ENCODE data around the gene FGF21.
"Not testable (repeated sequence)": the region's sequence is repeated elsewhere in the genome, so short reads cannot be mapped to it uniquely, and the experiment has no call there.

FGF21 gene

DNA sequence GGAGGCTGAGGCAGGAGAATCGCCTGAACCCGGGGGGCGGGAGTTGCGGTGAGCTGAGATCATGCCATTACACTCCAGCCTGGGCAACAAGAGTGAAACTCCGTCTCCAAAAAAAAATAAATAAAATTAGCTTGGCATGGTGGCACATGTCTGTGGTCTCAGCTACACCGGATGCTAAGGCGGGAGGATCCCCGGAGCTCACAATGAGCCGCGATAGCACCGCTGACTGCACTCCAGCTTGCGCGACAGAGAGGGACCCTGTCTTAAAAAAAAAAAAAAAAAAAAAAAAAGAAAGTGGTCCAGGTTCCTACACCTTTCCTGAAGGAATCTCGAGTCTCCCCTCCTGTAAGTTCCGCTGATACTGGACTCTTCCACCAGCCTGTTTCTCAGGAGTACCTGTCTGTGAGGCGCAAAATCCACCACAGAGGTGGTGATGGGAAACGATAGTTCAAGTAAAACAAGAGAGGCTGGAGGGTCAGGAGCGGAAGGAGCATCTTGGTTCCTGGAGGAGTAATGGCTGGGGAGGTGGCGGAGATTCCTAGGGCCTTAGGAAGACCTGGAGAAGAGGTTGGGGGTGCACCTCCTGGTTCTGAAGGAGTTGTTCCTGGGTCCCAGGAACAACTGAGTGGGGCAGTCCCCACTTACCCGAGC lies 3.4 kb upstream of the FGF21 start:
- no peak for DNase-seq (ENCODE audit: low read depth in 2 of 2)

DNA sequence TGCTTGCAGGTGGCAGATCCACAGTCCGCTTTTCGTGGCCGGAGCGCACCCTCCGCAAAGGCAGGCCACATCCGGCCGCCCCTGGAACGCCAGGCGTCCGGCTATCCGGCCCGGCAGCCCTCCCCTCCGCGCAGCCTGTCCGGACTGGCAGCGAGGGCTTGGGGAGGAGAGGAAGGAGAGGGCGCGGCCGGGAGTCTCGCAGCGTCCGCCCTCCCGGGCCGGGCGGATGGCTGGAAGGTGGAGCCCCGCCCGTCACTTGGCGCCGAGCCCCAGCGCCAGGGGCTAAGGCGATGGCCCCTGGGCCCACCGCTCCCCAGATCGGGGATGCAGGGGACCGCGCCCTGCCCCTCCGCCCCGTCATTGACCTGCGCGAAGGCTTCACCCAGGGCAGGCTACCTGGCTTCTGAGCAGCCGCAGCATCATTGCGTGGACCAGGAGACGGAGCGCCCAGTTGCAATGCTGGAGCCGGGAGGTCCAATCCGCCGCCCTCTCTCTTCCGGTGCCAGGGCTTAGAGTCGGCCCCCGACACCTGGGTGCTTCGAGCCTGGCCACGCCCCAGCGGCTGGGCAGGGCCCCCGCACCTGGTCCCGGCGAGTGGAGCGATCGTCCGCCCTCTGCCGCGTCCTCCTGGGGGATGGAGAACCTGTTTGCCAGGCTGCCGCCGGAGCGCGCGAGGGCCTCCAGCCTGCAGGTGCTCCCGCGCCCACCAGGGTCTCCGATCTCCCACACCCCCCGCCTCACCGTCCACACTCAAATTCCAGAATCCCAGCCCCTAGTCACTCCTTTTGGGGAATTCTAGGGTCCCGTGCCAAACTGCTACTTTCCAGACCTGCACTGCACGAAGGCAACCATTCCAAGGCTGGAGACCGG lies 2.6 kb upstream of the FGF21 start, which contains the start of gene FUT1:
Gene FUT1 (minus strand): TSS at position 146 of the 870 bp plus-strand sequence. CDS start 1,360 bp downstream, outside the sequence.
- no peak for DNase-seq (ENCODE audit: low read depth in 2 of 2)

DNA sequence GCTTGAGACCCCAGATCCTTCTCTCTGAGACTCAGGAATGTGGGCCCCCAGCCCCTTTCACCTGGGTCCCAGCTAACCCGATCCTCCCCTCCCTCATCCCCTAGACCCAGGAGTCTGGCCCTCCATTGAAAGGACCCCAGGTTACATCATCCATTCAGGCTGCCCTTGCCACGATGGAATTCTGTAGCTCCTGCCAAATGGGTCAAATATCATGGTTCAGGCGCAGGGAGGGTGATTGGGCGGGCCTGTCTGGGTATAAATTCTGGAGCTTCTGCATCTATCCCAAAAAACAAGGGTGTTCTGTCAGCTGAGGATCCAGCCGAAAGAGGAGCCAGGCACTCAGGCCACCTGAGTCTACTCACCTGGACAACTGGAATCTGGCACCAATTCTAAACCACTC lies 463 bp downstream of the FGF21 start:
- no peak for DNase-seq (ENCODE audit: low read depth in 2 of 2)

DNA sequence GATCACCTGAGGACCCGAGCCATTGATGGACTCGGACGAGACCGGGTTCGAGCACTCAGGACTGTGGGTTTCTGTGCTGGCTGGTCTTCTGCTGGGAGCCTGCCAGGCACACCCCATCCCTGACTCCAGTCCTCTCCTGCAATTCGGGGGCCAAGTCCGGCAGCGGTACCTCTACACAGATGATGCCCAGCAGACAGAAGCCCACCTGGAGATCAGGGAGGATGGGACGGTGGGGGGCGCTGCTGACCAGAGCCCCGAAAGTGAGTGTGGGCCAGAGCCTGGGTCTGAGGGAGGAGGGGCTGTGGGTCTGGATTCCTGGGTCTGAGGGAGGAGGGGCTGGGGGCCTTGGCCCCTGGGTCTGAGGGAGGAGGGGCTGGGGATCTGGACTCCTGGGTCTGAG lies 888 bp downstream of the FGF21 start:
- no peak for DNase-seq (ENCODE audit: low read depth in 2 of 2)

DNA sequence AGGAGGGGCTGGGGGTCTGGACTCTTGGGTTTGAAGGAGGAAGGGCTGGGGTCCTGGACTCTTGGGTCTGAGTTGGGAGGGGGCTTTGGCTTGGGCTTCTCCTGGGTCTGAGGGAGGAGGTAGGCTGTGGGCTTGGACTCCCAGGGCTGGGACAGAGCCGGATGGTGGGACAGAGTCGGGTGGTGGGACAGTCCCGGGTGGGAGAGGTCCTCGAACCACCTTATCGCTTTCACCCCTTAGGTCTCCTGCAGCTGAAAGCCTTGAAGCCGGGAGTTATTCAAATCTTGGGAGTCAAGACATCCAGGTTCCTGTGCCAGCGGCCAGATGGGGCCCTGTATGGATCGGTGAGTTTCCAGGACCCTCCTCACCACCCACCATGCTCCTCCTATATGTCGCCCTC lies 1.4 kb downstream of the FGF21 start:
- no peak for DNase-seq (ENCODE audit: low read depth in 2 of 2)

DNA sequence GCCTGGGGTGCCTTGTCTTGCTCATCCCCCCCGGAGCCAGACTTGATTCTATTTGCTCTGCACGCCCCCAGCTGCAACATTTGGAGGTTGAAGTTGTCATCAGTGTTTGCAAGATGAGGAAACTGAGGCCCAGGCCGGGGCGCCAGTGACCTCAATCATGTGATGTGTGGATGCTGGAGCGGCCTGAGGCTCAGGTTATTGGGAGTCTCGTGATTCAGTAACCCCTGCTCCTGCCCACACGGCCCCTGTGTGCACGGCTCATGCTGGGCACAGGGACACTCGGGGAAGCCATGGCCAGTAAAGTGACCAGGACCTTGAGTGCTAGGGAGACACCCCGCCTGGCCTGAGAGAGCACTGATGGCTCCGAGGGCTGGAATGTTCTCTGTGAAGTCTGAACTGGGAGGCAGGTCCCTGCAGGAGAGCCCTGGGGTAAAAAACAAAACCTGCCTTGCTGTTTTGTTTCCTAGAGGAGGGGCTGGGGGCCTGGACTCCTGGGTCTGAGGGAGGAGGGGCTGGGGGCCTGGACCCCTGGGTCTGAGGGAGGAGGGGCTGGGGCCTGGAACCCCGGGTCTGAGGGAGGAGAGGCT lies 1.9 kb downstream of the FGF21 start:
- no peak for DNase-seq (ENCODE audit: low read depth in 2 of 2)

DNA sequence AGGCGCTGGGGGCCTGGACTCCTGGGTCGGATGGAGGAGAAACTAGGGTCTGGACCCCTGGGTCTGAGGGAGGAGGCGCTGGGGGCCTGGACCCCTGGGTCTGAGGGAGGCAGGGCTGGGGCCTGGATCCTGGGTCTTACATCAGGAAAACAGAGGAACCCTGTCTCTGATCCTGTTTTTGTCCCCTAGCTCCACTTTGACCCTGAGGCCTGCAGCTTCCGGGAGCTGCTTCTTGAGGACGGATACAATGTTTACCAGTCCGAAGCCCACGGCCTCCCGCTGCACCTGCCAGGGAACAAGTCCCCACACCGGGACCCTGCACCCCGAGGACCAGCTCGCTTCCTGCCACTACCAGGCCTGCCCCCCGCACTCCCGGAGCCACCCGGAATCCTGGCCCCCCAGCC lies 2.4 kb downstream of the FGF21 start:
- DNase-seq (ENCODE audit: low read depth in 2 of 2) = no peak

DNA sequence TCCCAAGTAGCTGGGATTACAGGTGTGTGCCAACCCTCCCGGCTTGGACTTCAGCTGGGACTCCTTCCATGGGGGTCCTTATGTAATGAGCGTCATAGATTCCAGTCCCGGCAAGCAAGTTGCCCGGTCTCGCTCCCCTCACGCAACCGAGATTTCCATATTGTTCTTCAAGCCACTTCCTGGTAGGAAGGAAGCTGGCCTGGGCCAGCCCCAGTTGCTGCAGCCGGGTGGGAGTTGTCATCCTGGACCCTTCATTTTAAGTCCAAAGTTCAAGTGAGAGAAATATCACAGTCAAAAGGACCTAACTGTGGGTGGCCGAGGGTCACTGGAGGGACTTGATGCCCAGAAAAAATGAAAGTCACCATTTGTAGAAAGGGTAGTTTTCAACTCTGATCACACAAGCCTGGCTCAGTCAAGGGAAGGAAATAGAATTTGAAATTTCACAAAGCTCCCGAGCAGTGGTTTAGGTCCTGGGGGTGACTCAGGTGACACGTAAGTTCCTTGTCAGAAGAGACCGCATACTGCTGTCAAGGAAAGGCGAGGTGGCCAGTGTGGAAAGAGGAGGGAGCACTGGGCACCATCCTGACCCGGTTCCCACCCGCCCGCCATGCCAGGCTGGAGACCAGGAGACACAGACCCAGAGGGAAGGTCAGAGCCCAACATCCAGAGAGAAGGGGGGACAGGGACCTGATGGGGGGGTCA lies 5.3 kb downstream of the FGF21 start:
- no peak for DNase-seq (ENCODE audit: low read depth in 2 of 2)

DNA sequence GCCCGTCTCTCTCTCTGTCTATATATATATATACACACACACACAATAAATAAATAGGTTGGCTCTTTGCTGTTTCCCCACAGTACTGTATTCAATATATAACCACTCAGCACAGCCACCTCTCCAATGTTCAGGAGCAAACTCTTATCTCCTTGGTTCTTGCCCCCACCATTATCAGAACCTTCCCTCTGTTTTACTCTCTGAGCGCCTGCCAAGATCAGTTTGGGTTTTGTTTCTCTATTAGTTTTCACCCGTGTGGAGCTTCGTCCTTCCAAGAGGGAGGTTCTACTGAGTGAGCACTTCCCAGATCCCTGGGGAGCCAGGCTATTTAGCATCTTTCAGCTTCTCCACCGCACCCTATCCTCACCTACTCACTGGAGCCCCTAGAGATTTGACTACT lies 10.5 kb downstream of the FGF21 start:
- not testable (repeated sequence) for DNase-seq (ENCODE audit: low read depth in 2 of 2)

DNA sequence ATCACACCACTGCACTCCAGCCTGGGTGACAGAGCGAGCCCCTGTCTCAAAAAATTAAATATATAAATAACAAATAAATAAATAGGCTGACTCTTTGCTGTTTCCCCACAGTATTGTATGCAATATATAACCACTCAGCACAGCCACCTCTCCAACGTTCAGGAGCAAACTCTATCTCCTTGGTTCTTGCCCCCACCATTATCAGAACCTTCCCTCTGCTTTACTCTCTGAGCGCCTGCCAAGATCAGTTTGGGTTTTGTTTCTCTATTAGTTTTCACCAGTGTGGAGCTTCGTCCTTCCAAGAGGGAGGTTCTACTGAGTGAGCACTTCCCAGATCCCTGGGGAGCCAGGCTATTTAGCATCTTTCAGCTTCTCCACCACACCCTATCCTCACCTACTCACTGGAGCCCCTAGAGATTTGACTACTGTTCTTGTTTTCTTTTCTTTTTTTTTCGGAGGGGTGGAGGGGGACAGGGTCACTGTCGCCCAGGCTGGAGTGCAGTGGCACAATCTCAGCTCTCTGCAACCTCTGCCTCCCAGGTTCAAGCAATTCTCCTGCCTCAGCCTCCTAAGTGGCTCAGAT lies 12.9 kb downstream of the FGF21 start:
- not testable (repeated sequence) for DNase-seq (ENCODE audit: low read depth in 2 of 2)

DNA sequence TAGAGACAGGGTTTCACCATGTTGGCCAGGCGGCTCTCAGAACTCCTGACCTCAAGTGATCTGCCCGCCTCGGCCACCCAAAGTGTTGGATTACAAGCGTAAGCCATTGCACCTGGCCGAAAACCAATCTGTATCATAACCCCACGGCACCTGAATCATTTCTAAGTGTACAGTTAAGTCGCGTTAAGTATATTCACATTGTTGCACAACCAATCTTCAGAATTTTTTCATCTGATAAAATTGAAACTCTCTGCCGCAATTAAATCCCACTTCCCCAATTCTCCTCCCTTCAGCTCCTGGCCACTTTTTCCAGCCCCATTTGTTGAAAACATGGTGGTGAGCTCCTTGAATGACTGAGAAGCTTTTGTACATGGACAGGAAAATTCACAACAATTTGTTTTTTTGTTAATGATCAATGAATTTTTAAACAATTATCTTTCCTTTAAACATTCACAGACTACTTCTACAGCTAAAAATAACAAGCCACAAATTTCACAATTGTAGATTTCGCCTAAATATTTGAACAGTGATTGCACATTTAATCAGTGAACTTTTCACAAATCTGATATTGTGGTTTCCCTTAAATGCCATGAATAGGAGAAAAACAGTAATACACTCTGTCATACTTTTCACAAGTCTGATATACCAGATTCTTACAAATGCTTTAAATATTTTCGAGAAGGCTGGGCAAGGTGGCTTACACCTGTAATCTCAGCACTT lies 13.8 kb downstream of the FGF21 start:
- no peak for DNase-seq (ENCODE audit: low read depth in 2 of 2)

DNA sequence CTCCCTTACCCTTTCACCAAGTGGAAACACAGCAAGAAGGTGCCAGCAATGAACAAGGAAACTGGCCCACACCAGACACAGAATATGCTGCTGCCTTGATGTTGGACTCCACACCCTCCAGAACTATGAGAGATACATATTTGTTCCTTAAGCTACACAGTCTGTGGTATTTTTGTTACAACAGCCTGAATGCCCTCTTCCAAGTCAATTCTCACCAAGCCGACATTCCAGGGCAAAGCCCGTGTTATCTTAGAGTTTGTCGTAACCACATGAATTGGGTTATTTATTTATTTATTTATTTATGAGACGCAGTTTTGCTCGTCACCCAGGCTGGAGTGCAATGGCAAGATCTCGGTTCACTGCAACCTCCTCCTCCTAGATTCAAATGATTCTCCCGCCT lies 14.9 kb downstream of the FGF21 start:
- no peak for DNase-seq (ENCODE audit: low read depth in 2 of 2)

DNA sequence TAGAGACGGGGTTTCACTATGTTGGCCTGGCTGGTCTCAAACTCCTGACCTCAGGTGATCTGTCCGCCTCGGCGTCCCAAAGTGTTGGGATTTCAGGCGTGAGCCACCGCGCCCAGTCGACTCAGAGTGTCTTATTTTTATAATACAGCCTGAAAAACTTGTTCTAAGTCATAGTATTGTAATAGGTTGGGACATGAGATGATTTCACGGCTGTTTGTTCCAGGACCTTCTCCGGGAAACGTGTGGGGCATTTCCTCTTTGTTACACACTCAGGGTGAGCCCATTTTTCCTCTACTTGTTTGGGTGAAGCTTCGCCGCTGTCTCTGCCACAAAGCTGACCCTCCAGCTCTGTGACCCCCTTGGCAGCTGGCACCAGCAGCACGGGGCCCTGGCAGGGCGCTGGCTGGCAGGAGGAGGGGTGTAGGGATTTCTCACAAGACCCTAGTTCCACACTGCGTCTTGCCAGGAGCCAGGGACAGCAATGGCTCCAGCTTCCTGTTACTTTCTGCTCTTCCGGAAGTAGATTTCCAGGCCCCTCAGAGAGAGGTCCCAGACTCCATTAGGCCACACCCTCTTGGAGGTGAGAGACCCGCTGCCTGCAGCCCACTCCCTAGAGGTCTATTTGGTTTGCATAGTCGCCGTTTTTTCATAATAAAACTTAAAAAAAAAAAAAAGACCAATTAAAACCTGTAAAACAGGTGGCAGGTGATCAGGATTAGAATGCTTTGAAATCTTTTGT lies 15.6 kb downstream of the FGF21 start:
- DNase-seq (ENCODE audit: low read depth in 2 of 2) = no peak

DNA sequence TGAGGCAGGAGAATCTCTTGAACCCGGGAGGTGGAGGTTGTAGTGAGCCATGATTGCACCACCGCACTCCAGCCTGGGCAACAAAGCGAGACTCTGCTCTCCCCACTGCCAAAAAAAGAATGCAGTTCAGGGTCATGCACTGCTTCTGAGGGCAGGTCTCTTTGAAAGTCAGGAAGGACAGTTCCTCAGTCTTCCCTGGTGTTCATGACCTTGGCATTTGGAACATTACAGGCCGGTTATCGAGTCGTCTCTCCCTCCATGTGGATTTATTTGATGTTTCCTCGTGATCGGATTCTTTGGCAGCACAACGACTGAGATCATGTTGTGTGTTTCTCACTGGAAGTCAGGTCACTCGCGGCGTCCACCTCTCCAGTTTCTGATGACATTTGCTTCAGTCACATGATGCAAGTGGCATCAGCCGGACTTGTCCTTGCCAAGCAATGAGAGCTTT lies 17.2 kb downstream of the FGF21 start:
- DNase-seq (ENCODE audit: low read depth in 2 of 2) = no peak

DNA sequence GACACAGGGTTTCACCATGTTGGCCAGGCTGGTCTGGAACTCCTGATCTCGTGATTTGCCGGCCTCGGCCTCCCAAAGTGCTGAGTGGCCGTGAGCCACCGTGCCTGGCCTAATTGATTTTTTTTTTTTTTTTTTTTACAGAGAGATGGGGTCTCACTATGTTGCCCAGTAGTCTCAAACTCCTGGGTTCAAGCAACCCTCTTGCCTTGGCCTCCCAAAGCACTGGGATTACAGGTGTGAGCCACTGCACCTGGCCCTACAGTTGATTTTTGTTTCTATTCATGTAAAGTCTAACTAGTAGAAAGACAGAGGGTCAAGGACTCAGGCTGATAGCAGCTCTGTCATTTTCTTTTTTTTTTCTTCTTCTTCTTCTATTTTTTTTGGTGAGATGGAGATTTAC lies 21.8 kb downstream of the FGF21 start:
- DNase-seq (ENCODE audit: low read depth in 2 of 2) = no peak

DNA sequence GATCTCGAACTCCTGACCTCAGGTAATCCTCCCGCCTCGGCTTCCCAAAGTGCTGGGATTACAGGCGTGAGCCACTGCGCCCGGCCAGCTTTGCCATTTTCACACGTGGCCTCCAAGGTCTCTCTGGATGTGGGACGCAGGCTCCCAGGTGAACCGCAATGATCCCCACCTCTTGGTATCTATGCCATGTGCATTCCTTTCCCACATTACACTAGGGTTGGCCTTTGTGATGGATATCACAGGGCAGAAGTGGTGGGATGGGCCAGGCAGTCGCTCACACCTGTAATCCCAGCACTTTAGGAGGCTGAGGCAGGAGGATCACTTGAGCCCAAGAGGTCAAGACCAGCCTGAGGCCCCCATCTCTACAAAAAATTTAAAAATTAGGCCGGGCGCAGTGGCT lies 22.4 kb downstream of the FGF21 start:
- DNase-seq (ENCODE audit: low read depth in 2 of 2) = no peak

DNA sequence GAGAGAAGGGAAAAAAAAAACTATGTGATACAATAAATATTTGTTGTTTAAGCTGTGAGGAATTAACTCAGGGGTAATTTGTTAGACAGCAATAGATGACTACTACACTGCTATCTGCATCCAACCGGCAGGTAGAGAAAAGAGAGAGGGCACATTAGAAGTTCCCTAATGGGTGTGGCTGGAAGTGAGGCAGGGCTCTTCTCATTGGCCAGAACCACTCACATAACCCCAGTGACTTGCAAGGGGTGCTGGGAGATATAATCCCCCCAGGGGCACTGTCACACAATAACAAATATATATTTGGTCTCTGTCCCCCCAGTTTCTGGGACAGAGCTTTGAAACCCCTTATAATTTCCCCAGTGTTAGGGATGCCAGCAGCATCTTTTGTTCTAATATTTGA lies 24.3 kb downstream of the FGF21 start:
- no peak for DNase-seq (ENCODE audit: low read depth in 2 of 2)

DNA sequence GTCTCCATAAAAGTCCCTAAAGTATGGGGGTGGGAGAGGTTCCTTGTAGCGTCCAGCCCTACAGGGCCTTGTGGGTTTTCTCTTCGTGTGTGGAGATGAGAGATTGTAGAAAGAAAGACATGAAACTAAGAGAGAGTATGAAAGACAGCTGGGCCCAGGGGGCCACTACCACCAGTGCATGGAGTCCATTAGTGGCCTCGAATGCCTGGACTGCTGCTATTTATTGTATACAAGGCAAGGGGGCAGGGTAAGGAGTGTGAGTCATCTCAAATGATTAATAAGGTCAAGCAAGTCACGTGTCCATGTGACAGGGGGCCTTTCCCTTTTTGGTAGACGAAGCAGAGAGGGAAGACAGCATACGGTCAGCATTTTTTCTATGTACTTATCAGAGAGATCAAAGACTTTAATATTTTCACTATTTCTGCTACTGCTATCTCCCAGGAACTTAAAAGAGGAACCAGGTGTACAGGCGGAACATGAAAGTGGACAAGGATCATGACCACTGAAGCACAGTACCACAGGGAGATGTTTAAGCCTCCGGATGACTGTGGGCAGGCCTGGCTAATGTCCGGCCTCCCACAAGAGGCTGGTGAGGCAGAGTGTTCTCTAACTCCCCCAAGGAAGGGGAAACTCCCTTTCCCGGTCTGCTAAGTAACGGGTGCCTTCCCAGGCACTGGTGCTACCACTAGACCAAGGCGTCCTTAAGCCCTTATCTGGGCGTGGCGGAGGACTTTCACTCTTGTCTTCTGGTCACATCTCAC lies 25.5 kb downstream of the FGF21 start:
- no peak for DNase-seq (ENCODE audit: low read depth in 2 of 2)

DNA sequence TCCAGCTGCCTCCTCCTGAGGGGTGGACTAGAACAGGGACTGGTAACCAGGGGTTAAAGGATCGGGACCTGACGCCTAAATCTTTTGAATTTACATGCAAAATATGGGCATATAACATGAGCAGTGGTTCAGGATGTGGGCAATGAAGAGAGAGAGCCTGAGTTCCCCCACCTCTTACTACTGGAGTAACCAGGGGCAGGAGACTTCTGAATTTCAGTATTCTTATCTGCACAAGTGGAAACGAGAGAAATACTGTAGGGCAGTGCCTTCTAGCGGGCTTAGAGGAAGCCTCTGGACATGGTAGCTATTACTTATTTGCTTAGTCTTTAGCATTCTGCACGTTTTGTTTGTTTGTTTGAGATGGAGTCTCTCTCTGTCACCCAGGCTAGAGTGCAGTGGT lies 29.2 kb downstream of the FGF21 start:
- DNase-seq (ENCODE audit: low read depth in 2 of 2) = no peak

DNA sequence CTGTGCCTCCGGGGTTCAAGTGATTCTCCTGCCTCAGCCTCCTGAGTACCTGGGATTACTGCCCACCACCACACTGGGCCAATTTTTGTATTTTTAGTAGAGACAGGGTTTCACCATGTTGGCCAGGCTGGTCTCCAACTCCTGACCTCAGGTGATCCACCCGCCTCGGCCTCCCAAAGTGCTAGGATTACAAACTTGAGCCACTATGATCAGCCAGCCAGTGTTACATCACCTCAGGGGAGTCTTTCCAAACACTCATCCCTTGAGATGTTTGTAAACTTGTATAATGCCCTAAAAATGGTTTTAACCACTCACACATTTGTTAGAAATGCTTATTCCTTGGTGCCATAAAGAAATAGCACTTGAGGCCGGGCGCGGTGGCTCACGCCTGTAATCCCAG lies 31.1 kb downstream of the FGF21 start:
- not testable (repeated sequence) for DNase-seq (ENCODE audit: low read depth in 2 of 2)
